Large intestine (tissue), 12 donors: Measurements from ENCODE around the gene ELSPBP1. TPM values are rescaled to one million over a fixed set of nuclear protein-coding genes. Genes with fewer than 3 reads are reported as not detected.
"Not testable (repeated sequence)": the region's sequence is repeated elsewhere in the genome, so short reads cannot be mapped to it uniquely, and the experiment has no call there.

Experiments used
- DNase-seq, 2 donors: peaks; one replicate each; pipeline versions ENCODE4 v3.0.0 to v3.0.0-alpha.2; 2013
- H3K27ac ChIP-seq: one replicate; pipeline ENCODE4 v1.5.1; 2013; ENCODE audit warnings: low read length
- H3K27me3 ChIP-seq: 2 replicates; pipeline ENCODE4 v1.6.1; 2013; ENCODE audit warnings: low read length; ENCODE audit not compliant: control insufficient read depth, insufficient read depth
- H3K36me3 ChIP-seq: 2 replicates; pipeline ENCODE4 v1.6.1; 2013; ENCODE audit warnings: low read length; ENCODE audit not compliant: control insufficient read depth, insufficient read depth
- H3K4me1 ChIP-seq: one replicate; pipeline ENCODE4 v1.6.1; 2013; ENCODE audit warnings: low read length; ENCODE audit not compliant: control insufficient read depth, insufficient read depth
- H3K4me3 ChIP-seq: one replicate; pipeline ENCODE4 v1.5.1; 2013; ENCODE audit warnings: low read length
- H3K9me3 ChIP-seq: one replicate; pipeline ENCODE4 v1.6.1; 2013; ENCODE audit warnings: mild to moderate bottlenecking, low read depth, low read length, moderate library complexity; ENCODE audit not compliant: control insufficient read depth
- WGBS: methylation state at CpG from one replicate; pipeline ENCODE4 v1.1.5; 2013; ENCODE audit warnings: low lambda C conversion rate; ENCODE audit not compliant: insufficient coverage; 5-methylcytosine and 5-hydroxymethylcytosine counted together
- long read RNA-seq, 11 donors: transcript quantifications; one replicate each; lab custom pipeline, GENCODE V29; 2026
- polyA plus RNA-seq: library from polyadenylated mRNA; unstranded; fragments of 120-200 nt; gene quantifications from one replicate; pipeline ENCODE4 v1.2.1, GENCODE V29; 2013

Gene ELSPBP1
- 0.07 TPM for polyA plus RNA-seq
- long read RNA-seq, donor 1 = 0 reads
- long read RNA-seq, donor 2 = 0 reads
- long read RNA-seq, donor 3 = 0 reads
- long read RNA-seq, donor 4 = 0 reads
- long read RNA-seq, donor 5 = 0 reads
- long read RNA-seq, donor 6 = 0 reads
- long read RNA-seq, donor 7 = 0 reads
- long read RNA-seq, donor 8 = 0 reads
- long read RNA-seq, donor 9 = 0 reads
- long read RNA-seq, donor 10 = 0 reads
- long read RNA-seq, donor 11 = 0 reads

DNA sequence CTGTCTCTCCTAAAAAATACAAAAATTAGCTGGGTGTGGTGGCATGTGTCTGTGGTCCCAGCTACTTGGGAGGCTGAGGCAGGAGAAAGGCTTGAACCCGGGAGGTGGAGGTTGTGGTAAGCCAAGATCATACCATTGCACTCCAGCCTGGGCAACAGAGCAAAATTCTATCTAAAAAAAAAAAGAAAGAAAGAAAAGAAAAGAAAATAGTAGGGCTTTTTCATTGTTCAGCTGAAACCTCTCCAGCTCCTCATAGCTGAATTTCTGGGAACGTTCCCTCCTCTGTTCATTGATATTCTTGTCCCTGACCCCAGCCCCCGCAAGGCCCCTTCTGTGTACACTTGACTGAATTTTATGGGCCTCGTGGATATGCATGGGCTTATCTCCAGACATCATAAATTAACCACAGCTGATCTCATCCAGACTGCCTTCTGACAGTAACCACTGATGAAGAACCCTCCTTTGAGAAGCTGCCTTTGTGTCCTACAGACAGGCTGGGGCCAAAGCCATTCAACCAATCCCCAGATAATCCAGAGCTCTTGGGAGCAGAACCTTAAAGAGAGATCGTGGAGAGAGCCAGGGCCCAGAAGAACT is at the start of gene ELSPBP1:
TSS of gene ELSPBP1 (plus strand) at position 424 of the 594 bp plus-strand sequence. CDS start 14,036 bp downstream, outside the sequence.
- Histone ChIP-seq H3K27ac (no peak within 1 kb of the TSS), H3K4me1 (no peaks in the 10 kb centered on the region), H3K36me3 (no peaks in the 10 kb centered on the region), H3K27me3 (no peaks in the 10 kb centered on the region), H3K9me3 (no peaks in the 10 kb centered on the region), H3K4me3 (no peak within 1 kb of the TSS)
- DNase-seq = peak in 1 of 2 donors; percentile 17
- 67% methylated on average over 1 of the region's 5 CpGs for WGBS

DNA sequence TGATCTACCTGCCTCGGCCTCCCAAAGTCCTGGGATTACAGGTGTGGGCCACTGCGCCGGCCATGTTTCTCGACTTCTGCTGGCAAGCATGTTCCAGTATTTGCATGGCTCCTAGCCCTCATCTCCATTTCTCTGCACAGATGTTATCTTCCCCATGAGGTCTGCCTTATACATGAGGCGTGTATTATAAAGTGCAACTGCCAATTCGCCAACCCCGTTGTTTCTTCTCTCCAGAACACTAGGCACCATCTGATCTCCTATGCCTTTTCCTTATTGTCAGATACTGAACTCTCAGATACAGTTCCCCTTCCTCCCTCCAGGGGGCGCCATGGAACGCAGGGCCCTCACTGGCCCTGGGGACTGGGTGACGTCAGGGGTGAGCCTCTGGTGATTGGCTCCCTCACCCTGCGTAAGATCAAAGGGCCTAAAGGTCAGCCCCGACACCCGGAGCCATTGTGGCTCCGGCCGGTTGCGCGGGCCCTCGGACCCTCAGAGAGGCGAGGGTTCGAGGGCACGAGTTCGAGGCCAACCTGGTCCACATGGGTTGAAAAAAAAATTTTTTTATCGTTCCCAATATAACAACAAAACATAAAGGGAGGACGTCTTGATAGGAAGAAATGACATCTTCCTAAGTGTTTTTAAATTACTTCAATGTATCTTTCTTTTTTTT is 44.4 kb upstream of the ELSPBP1 start:
- DNase-seq, H3K4me1 ChIP-seq: not testable (repeated sequence)

DNA sequence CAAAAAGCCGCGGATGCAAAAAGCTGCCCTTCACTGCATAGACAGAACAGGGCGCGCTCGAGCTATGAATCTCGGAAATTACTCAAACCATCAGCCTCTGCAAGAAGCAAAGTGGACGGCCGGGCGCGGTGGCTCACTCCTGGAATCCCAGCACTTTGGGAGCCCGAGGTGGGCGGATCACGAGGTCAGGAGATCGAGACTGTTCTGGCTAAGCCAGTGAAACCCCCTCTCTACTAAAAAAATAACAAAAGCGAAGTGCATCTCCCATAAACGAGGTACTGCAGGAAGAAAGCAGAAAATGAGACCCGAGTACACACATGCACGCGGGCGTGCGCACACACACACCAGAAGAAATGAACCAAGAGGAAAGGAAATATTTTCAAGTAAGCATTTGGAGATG is 42.3 kb upstream of the ELSPBP1 start:
- not testable (repeated sequence) for H3K27me3 ChIP-seq, H3K4me1 ChIP-seq, H3K27ac ChIP-seq, DNase-seq, H3K9me3 ChIP-seq, H3K36me3 ChIP-seq, H3K4me3 ChIP-seq
- WGBS = no CpG with 5 or more reads among the region's 21 CpGs

More for the DNA sequence above, 44.4 kb upstream of the ELSPBP1 start:
- H3K36me3 ChIP-seq, H3K27ac ChIP-seq, H3K4me3 ChIP-seq, H3K27me3 ChIP-seq, H3K9me3 ChIP-seq: not testable (repeated sequence)
- WGBS = 100% methylated on average over 5 of the region's 24 CpGs

DNA sequence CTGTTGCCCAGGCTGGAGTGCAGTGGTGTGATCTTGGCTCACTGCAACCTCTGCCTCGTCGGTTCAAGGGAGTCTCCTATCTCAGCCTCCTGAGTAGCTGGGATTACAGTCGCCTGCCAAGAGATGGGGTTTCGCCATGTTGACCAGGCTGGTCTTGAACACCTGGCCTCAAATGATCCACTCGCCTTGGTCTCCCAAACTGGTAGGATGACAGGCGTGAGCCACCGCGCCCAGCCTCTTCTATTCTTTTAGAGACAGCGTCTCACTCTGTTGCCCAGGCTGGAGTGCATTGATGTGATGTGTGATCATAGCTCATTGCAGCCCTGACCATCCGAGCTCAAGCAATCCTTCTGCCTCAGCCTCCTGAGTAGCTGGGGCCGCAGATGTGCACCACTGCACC is 38.5 kb upstream of the ELSPBP1 start:
- not testable (repeated sequence) for H3K4me1 ChIP-seq, H3K27ac ChIP-seq, H3K4me3 ChIP-seq, DNase-seq, H3K9me3 ChIP-seq, H3K27me3 ChIP-seq, H3K36me3 ChIP-seq
- 96% methylated on average over 4 of the region's 11 CpGs for WGBS

DNA sequence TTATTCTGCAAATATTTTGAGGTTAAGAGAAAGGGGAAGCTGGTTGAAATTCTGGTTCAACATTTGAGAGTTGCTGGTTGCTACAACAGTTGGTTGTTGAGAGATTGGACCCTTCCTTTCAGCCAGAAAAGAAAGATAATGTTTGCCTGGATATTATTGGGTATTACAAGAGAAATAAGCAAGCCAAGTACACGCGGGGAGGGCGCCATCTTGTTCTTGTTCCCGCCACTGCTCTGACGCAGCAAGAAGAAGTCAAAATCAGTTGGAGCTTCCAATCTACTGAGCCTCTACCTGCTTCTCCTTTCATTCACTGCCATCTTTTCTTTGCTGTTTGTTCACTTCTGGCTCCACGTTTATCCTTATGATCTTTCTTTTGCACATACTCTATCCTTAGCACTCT is 20.9 kb upstream of the ELSPBP1 start:
- no peak overlapping the region for H3K27ac ChIP-seq
- no peaks in the 10 kb centered on the region for H3K36me3 ChIP-seq
- no peaks in the 10 kb centered on the region for H3K9me3 ChIP-seq
- DNase-seq = no peak
- H3K4me3 ChIP-seq = no peak overlapping the region
- 84% methylated on average over 2 of the region's 6 CpGs for WGBS
- no peaks in the 10 kb centered on the region for H3K4me1 ChIP-seq
- H3K27me3 ChIP-seq = no peaks in the 10 kb centered on the region

DNA sequence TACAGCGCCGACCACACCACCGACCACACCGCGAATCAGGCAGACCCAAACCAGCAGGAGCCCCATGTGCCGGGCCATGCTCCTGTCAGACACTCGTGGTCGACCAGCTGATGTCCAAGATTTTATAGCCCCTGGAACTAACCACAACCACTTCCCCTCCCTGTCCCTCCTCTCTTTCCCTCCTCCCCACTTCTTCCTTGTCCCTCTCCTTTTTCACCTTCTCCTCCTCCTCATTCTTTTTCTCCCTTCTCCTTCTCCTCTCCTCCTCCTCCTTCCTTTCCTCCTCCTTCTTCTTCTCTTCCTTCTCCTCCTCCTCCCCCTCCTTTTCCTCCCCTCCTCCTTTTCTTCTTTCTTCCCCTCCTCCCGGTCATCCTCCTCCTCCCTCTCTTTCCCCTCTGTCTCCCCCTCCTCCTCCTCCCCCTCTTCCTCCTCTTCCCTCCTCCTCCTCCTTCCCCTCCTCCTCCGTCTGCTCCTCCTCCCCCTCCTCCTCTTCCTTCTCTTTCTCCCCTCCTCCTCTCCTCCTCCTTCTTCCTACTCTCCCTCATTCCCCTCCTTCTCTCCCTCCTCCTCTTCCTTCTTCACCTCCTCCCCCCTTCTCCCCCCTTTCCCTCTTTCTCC is 3.1 kb upstream of the ELSPBP1 start:
- 51% methylated on average over 2 of the region's 10 CpGs for WGBS
- no peak overlapping the region for H3K4me3 ChIP-seq
- no peak for DNase-seq
- H3K36me3 ChIP-seq = no peaks in the 10 kb centered on the region
- H3K4me1 ChIP-seq = no peaks in the 10 kb centered on the region
- H3K9me3 ChIP-seq = no peaks in the 10 kb centered on the region
- H3K27ac ChIP-seq = no peak overlapping the region
- no peaks in the 10 kb centered on the region for H3K27me3 ChIP-seq

DNA sequence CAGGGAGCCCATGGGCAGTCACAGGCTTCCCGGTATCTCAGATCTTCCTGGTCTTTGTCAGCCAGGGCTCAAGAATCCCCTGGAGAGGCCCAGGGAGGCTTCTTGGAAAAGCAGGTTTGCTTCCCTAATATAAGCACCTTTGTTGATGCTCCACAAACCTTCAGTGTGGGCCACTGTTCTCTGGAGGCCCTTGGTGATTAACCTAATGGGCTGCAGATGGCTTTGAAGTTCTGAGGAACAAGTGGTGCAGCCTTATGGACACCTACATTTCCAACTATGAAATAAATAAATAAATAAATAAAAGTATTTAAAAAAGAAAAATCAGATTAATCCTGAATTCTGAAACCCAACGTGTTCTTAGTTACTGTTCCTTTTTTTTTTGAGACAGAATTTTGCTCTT is 2.4 kb upstream of the ELSPBP1 start, which contains the start of gene BSPH1:
TSS of gene BSPH1 (minus strand) at position 101 of the 400 bp plus-strand sequence. CDS start at position 12, 89 bp downstream.
- H3K27me3 ChIP-seq = no peaks in the 10 kb centered on the region
- H3K4me1 ChIP-seq = no peaks in the 10 kb centered on the region
- DNase-seq = no peak
- H3K4me3 ChIP-seq = no peak within 1 kb of the TSS
- 86% methylated on average over 1 of the region's 2 CpGs for WGBS
- no peaks in the 10 kb centered on the region for H3K9me3 ChIP-seq
- no peaks in the 10 kb centered on the region for H3K36me3 ChIP-seq
- no peak within 1 kb of the TSS for H3K27ac ChIP-seq

DNA sequence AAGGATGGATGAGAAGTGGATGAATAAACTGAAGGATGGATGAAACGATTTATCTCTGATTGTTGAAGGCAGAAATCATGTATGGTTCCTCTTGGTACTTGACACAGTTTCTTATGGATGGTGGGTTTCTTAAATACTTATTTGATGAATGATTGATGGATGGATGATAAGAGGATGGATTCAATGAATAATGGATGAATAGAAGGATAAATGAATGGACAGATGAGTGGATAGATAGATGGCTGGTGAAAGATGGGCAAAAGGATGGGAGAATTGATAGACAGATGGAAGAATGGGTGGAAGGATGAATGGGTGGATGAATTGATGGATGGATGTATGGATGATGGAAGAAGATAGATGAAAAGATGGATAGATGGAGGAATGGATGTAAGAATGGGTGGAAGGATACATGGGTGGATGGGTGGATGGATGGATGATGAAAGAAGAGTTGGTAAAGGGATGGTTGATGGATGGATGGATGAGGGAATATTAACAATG is 1.8 kb downstream of the ELSPBP1 start:
- DNase-seq = no peak
- no peak overlapping the region for H3K4me3 ChIP-seq
- H3K4me1 ChIP-seq = no peaks in the 10 kb centered on the region
- H3K27ac ChIP-seq = no peak overlapping the region
- H3K27me3 ChIP-seq = no peaks in the 10 kb centered on the region
- no CpG with 5 or more reads among the region's 1 CpG for WGBS
- H3K9me3 ChIP-seq = no peaks in the 10 kb centered on the region
- H3K36me3 ChIP-seq = no peaks in the 10 kb centered on the region

DNA sequence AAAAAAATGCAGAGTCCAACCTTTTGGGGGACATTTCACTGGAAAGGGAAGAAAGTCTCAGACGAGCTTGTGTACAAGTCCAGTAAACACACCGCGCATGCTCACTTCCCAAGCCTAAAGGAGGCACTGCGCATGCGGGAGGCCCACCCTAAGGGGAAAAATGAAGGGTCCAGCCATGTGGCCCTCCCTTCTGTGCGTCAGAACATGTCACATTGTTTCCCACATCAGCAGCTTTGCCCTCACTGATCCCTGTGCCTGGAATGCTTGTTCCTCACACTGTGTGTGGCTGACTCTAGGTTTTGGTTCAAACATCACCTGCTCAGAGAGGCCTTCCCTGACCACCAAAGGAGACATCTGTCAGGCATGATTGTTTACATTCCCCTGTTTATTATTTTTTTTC is 4.4 kb downstream of the ELSPBP1 start:
- no peaks in the 10 kb centered on the region for H3K27me3 ChIP-seq

DNA sequence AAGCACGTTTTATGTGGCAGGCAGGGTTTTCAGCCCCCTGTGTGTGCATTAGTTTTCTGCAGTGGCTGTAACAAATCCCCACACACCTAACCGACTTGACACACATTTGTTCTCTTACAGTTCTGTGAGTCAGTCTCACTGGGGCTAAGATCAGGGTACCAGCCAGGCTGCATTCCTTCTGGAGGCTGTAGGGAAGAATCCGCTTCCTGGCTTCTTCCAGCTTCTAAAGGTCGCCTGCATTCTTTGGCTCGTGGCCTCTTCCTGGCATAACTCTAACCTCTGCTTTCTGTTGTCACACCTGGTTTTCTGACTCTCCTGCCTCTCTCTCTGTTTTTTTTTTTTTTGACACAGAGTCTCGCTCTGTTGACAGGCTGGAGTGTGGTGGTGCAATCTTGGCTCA is 6.4 kb downstream of the ELSPBP1 start:
- Histone ChIP-seq H3K4me3 (no peak overlapping the region), H3K4me1 (no peaks in the 10 kb centered on the region), H3K36me3 (no peaks in the 10 kb centered on the region), H3K27me3 (no peaks in the 10 kb centered on the region), H3K9me3 (no peaks in the 10 kb centered on the region), H3K27ac (no peak overlapping the region)
- no peak for DNase-seq
- WGBS = 82% methylated on average over 3 of the region's 6 CpGs

More for the DNA sequence above, 4.4 kb downstream of the ELSPBP1 start:
- Histone ChIP-seq H3K4me1 (no peaks in the 10 kb centered on the region), H3K36me3 (no peaks in the 10 kb centered on the region), H3K4me3 (no peak overlapping the region), H3K27ac (no peak overlapping the region), H3K9me3 (no peaks in the 10 kb centered on the region)
- DNase-seq = no peak
- WGBS = no CpG with 5 or more reads among the region's 6 CpGs
